ENCODE measurements around the gene SCNN1G. TPM values are rescaled to one million over a fixed set of nuclear protein-coding genes. Genes with fewer than 3 reads are reported as not detected.

Gene SCNN1G
- total RNA-seq, 1 donor from 2014 or later, result not detected

- Mint-ChIP-seq H3K9me3 (no peaks in the 10 kb centered on the region), H3K27me3 (ENCODE audit: low read depth) (peaks cover 22% of the 10 kb centered on the region), H3K4me3 (peak overlapping the region; percentile 96), H3K4me1 (peaks cover 38% of the 10 kb centered on the region), H3K27ac (ENCODE audit: unreplicated experiment) (peak overlapping the region; percentile 47), H3K36me3 (ENCODE audit: low read depth) (no peaks in the 10 kb centered on the region)
- DNase-seq (ENCODE audit: low read depth, low spot score), result peak; percentile 12
- TF ChIP-seq, protein P1, sequence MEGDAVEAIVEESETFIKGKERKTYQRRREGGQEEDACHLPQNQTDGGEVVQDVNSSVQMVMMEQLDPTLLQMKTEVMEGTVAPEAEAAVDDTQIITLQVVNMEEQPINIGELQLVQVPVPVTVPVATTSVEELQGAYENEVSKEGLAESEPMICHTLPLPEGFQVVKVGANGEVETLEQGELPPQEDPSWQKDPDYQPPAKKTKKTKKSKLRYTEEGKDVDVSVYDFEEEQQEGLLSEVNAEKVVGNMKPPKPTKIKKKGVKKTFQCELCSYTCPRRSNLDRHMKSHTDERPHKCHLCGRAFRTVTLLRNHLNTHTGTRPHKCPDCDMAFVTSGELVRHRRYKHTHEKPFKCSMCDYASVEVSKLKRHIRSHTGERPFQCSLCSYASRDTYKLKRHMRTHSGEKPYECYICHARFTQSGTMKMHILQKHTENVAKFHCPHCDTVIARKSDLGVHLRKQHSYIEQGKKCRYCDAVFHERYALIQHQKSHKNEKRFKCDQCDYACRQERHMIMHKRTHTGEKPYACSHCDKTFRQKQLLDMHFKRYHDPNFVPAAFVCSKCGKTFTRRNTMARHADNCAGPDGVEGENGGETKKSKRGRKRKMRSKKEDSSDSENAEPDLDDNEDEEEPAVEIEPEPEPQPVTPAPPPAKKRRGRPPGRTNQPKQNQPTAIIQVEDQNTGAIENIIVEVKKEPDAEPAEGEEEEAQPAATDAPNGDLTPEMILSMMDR (conservative IDR thresholded peaks at IDR 0.05), result no peak
Observed at GRCh38 chr16:23148513-23149266, 33.9 kb upstream of the SCNN1G start.

DNA sequence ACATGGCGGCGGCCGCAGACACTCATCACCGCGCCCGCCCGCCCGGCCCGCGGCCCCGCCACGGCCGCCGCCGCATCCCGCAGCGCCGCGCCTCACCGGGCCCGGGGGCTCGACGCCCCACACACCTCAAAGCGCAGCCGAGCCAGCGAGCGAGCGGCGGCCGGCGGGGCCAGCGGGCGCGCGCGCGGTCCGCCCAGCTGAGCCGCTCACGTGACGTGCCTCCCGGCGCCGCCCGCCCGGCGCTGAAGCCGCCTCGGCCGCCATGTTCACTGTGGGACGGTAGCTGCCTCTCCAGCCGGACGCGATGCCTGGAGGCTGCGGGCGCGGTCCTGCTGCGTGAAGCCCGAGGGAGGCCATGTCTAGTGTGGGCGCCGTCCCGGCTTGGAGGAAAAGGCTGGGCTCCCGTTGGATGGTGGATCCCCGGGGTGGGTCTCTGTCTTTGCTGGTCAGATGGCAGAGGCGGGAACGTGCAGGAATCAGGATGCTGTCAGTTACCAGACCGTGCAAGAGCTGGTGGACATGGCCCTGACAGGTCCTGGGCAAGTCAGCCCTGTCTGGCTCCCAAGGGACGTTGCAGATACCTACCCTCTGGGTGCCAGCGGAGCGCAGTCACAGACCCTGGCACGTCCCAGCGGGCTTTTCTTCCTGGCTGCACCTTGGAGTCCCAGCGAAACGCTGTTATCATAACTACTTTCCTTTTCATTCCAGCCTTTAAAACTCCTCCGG, 33.1 kb upstream of the SCNN1G start, which contains the start of gene USP31:
TSS of gene USP31 (minus strand) at position 186 of the 726 bp plus-strand sequence. CDS start at position 4, 182 bp downstream.
- no peaks in the 10 kb centered on the region for H3K36me3 Mint-ChIP-seq (ENCODE audit: low read depth)
- no peaks in the 10 kb centered on the region for H3K9me3 Mint-ChIP-seq
- peak within 1 kb of the TSS; percentile 96 for H3K4me3 Mint-ChIP-seq
- peak within 1 kb of the TSS; percentile 47 for H3K27ac Mint-ChIP-seq (ENCODE audit: unreplicated experiment)
- H3K27me3 Mint-ChIP-seq (ENCODE audit: low read depth), result peaks cover 25% of the 10 kb centered on the region
- TF ChIP-seq, protein P1 (conservative IDR thresholded peaks at IDR 0.05), result no peak
- DNase-seq (ENCODE audit: low read depth, low spot score), result peak; percentile 90
- peaks cover 38% of the 10 kb centered on the region for H3K4me1 Mint-ChIP-seq

- H3K36me3 Mint-ChIP-seq (ENCODE audit: low read depth), result no peaks in the 10 kb centered on the region
- H3K4me1 Mint-ChIP-seq, result peaks cover 36% of the 10 kb centered on the region
- TF ChIP-seq, protein P1 (conservative IDR thresholded peaks at IDR 0.05), result no peak
- peaks cover 31% of the 10 kb centered on the region for H3K27me3 Mint-ChIP-seq (ENCODE audit: low read depth)
- H3K27ac Mint-ChIP-seq (ENCODE audit: unreplicated experiment), result no peak overlapping the region
- peak overlapping the region; percentile 85 for H3K4me3 Mint-ChIP-seq
- H3K9me3 Mint-ChIP-seq, result no peaks in the 10 kb centered on the region
- no peak for DNase-seq (ENCODE audit: low read depth, low spot score)
Observed at GRCh38 chr16:23149993-23150364, 32.6 kb upstream of the SCNN1G start.

DNA sequence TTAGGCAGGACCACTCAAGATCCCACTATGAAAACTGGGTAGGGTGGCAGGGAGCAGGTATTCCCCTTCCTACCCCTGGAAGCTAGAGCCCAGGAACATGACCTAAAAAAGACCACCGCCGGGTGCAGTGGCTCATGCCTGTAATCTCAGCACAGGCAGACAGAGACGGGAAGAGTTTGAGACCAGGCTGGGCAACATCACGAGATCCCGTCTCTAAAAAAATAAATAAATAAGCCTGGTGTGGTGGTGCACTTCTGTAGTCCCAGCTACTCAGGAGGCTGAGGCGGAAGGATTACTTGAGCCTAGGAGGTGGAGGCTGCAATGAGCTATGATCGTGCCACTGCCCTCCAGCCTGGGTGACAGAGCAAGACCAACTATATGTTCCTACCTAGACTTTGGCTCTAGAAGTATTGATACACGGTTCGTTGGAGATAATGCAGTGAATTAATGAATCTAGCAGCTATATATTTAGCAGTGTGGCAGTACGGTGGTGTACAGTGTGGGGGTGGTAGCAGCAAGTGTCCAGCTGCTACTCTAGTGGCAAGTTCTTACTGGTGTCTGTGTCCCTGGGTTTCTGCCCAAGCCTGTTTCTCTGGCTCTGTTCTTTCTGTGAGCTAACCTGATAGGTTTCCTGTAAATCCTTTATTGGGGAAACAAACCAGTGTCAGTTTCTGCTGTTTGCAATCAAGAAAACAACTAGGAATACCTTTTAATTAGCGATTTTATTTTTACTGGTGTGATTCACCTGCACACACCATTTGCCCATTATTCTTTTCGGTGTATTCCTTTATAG, 30.0 kb upstream of the SCNN1G start:
- H3K36me3 Mint-ChIP-seq (ENCODE audit: low read depth), result no peaks in the 10 kb centered on the region
- DNase-seq (ENCODE audit: low read depth, low spot score), result no peak
- no peak overlapping the region for H3K27ac Mint-ChIP-seq (ENCODE audit: unreplicated experiment)
- TF ChIP-seq, protein P1 (conservative IDR thresholded peaks at IDR 0.05), result no peak
- peaks cover 45% of the 10 kb centered on the region for H3K27me3 Mint-ChIP-seq (ENCODE audit: low read depth)
- H3K9me3 Mint-ChIP-seq, result no peaks in the 10 kb centered on the region
- H3K4me3 Mint-ChIP-seq, result peak overlapping the region; percentile 67
- H3K4me1 Mint-ChIP-seq, result peaks cover 13% of the 10 kb centered on the region

GRCh38 chr16:23155445-23156049, 27.0 kb upstream of the SCNN1G start:
- DNase-seq (ENCODE audit: low read depth, low spot score), result no peak
- H3K4me3 Mint-ChIP-seq, result no peak overlapping the region
- no peak overlapping the region for H3K27ac Mint-ChIP-seq (ENCODE audit: unreplicated experiment)
- H3K36me3 Mint-ChIP-seq (ENCODE audit: low read depth), result no peaks in the 10 kb centered on the region
- H3K9me3 Mint-ChIP-seq, result peaks cover 3% of the 10 kb centered on the region
- H3K27me3 Mint-ChIP-seq (ENCODE audit: low read depth), result peaks cover 52% of the 10 kb centered on the region
- H3K4me1 Mint-ChIP-seq, result no peaks in the 10 kb centered on the region
- TF ChIP-seq, protein P1 (conservative IDR thresholded peaks at IDR 0.05), result peak; percentile 44

Measured in neural crest cell (in vitro differentiated cells).